OCI-LY3 (cell line): Measurements from ENCODE around the gene SENP5.

Experiments
- CTCF ChIP-seq: fragments of 200-600, 300-600 bp; sonication (generic); IDR thresholded peaks from 2 replicates; pipeline ENCODE4 v1.5.1; 2014; ENCODE audit warnings: antibody characterized with exemption, low read length, low read depth
- EZH2phosphoT487 ChIP-seq: fragments of 200-600 bp; shearing (Covaris generic); IDR thresholded peaks from 2 replicates; pipeline ENCODE4 v1.6.1; 2018; ENCODE audit warnings: antibody characterized with exemption, mixed run types, low read depth

GRCh38 chr3:196932600-196932999 lies 64.9 kb downstream of the SENP5 start:
- TF ChIP-seq CTCF (no peak), EZH2phosphoT487 (no peak)
